HS-27A (cell line): ENCODE measurements around the gene MESP2.

ENCODE experiments used
- DNase-seq: peaks from one replicate; pipeline ENCODE4 v3.0.0-alpha.2; 2012; ENCODE audit warnings: low read depth, missing footprints

The MESP2 gene

DNA sequence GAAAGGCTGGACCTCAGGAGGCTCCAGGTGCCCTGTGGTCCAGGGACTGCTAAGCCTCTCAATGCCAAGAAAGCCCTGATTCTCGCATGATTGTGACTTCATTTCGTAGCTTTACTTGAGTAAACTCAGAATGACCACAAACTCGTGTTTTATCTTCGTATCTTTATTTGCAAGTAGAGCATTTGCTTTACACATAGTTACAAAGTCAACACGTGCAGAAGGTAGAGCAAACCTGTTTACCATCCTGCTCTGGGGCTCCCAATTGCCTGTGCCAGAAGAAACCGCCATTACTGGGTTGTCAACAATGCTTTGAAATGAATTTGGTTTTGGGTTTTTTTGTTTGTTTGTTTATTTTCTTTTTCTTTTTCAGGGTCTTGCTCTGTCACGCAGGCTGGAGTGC lies 19.2 kb upstream of the MESP2 start:
- DNase-seq = no peak

GRCh38 chr15:89758283-89758682 lies 17.8 kb upstream of the MESP2 start:
- DNase-seq = no peak

DNA sequence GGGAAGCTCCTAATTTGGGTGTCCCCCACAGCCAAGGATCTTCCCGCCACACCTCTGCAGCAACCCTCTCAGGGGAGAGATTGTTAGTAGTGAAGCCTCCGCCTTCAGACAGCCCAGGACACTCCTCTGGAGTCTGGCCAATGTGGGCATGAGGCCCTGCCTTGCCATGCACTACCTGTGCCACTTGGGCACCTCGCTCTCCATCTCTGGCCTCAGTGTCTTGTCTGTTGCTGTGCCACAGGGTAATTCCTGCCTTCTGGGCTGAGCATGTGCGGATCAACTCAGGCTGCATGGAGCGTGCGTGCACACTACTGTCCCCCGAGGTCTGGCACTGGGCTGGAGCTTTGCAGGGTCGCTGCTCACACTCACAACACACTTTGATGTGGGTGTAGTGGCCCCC lies 17.2 kb upstream of the MESP2 start:
- DNase-seq = no peak

GRCh38 chr15:89759835-89760234 lies 16.3 kb upstream of the MESP2 start:
- DNase-seq = no peak

- peak; percentile 52 for DNase-seq
Observed at GRCh38 chr15:89760303-89761008, 15.7 kb upstream of the MESP2 start.

DNA sequence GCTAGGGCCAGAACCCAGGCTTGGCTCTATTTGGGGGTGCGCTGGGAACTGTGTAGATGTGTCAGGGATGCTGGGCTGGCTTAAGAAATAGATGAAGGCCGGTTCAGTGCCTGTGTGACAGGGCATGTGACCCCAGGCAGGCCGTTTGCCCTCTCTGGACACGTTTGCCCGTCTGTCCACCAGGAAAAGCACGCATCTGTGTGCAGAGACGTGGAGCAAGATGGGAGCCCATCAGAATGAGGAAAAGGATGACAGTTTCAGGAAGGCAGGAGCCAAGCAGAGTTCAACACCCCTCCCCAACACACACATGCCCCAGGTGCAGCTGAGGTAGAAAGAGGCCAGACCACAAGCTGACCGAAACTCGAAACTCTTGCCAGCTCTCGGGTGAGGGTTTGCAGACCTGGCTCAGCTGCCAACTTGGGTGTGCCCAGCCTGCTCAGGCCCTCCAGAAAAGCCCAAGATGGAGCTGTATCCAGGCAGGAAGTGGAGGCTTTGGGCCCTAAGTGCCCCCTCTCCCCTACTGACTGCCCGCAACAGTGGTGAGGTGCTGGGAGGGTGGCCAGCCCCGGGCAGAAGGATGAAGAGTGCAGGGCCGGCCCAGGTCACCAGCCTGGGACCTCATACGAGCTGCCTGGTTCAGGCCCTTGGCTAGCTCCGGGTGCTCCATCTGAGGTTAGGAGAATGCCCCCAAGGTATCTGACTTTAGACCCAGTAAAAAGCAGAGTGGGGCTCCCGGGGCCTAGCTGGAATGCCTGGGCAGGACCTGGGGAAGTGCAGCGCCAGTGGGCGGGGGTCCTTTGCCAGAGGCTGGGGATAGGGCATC lies 14.9 kb upstream of the MESP2 start:
- DNase-seq = no peak

DNA sequence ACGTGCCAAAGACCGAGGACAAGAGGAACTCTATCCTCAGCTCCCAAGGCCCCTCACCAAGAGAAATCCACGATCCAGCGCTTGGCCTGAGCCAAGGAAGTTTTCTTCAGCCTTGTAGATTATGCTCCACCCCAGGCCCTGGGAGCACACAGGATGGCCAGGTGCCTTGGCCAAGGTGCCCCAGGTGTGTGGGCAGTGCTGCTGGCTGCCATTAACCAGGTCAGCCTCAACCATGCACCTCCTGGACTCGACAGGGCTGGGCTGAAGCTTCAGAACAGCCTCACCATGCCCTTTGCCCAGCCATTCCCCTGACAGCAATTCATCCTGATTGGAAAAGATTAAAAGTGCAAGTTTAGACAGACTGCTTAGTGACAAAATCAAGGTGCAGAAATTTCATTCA lies 14.2 kb upstream of the MESP2 start:
- DNase-seq = no peak

DNA sequence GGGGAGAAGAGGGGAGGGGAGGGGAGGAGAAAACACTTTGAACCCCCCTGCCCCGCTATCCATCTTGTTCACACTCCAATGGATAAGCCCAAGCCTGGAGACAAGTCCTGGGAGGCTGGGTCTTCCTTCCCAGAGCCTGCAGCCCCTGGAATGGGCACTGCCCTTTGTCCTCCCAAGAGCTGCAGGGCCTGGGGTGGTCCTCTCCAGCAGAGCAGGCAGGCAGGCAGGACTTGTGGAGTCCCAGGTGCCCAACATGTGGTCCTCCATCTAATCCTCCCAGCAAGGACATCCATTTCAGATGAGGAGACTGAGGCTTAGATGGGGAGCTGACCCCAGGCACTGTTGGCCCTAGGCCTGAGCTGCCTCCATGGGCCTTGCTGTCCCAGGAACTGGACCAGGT lies 10.4 kb upstream of the MESP2 start:
- no peak for DNase-seq

DNA sequence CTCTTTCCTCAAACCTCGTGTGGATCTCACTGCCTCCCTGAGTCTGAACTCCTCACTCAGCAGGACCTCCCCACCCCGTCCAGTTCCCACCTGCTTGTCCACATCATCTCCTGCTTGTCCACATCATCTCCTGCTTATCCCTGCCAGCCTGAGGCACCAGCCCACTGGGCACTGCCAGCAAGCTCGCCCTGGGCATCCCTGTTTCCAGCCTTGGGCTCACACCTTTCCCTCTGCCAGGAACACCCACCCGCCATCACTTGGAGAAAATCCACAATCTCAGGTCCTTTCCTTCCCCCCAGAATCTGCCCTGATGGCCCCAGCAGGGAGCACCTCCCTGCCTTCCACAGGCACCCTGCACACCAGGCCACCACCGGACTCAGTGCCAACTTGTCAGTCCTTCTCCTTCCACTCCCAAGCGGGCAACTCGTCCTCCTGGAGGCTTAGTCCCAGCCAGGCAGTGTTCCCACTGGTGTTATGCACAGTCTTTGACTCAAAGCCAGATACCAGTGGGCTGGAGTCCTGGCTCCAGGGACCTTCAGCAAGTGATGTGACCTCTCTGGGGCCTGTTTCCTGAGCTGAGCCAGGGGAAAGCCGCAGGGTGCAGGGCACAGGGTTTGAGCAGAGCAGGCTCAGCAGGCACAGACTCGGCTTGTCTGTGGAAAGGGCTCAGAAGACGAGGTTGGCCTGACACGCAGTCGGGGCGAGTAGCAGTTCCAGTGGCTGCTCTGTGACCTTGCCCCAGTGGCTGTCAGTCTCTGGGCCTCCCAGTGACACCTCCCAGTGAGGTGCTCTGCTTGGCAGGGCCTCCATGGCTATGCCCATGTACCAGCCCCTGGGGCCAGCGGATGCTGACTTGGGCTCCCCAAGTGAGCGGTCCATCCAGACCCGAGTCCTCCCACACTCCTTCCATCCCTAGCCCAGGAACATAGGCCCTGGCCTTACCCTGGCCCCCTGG lies 9.5 kb upstream of the MESP2 start:
- no peak for DNase-seq

- DNase-seq = no peak
Observed at GRCh38 chr15:89767411-89767915, 8.7 kb upstream of the MESP2 start.

DNA sequence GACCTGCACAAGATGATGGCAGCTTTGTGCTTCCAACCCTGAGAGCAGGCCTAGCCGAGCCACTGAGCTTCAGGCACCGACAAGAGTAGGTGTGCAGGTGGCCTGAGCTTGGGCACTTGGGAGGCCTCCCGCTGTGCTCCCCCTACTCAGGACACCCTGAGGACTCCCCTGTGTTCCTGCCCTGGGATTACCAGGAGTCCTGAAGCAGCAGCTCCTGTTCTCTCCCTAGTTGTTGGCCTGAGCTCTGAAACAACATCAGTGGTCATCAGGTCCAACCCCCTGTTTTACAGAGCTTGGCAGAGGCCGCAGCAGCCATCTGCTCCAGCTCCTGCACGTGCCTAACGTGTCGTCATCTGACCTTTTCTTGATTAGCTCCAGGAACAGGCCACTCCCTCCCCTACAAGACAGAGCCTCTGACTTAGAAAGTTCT lies 8.0 kb upstream of the MESP2 start:
- DNase-seq = no peak

DNA sequence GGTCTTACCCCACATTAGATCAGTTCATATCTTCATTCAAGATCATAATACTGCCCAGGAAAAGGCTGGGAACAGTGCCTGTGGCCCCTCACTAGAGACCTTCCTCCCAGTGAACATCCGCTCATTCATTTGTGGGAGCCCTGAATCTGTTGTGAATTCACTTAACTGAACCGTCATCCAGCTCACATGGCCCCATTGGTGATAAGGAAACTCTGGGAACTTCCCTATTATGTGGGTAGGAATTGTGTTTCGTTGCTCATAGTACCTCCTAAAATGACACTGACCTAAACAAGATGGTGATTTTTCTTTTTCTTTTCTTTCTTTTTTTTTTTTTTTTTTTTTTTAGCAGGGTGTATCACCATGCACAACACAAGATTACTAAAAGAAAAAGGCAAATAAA lies 6.8 kb upstream of the MESP2 start:
- no peak for DNase-seq

GRCh38 chr15:89770041-89770440 lies 6.1 kb upstream of the MESP2 start:
- DNase-seq = no peak

DNA sequence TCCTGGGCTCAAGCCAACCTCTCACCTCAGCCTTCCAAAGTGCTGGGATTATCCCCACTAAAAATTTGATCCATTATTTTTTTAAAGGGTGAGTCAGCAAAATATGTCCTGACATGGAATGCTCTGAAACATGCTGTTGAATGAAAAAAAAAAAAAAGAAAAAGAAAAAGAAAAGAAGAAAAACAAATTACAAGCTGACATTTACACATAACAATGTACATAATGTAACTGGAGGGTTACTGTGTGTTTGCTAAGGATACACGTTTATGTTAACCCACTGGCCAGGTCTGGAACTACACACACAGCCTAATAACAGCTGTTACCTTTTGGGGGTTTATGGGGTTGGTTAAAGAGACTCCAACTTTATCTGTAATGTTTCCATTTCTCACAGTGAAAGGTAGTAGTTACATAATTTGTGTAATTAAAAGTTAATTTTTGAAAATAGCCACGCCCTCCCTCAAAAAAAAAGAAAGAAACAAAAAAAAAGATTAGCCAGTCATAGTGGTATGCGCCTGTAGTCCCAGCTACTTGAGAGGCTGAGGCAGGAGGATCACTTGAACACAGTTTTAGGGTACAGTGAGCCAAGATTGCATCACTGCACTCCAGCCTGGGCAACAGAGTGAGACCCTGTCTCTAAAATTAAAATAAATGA lies 3.1 kb upstream of the MESP2 start:
- DNase-seq = no peak

DNA sequence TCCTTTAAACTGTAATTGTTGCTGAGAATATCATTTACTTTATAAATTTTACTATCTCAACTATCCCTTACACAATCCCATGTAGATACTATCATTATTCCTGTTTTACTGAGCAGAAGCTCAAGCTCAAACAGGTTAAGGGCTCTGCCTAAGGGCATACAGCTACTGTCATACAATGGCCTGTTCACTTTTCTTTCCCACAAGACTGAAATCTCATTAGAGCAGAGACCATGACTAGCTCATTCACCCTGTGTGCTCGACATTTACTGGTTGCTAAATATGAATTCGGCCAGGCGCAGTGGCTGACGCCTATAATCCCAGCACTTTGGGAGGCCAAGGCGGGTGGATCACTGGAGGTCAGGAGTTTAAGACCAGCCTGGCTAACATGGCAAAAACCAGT lies 1.6 kb upstream of the MESP2 start:
- no peak for DNase-seq

DNA sequence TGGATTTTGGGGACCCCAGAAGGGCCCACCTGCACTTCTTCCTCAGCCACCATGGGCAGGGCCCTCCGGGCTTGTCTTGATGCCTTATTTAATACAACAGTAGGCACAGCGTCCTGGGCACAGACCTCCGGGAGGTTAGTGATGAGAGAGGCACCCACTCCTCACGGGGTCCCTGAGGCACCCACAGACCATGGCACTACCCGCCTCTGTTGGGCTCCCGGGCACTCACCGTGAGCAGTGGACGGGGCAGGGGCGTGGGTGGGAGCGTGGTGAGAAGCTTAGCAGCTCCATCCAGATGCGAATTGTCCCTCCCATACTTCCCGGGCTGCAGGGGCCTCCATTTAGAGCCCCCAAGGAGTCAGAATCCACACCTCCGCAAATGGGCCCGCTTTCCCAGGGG lies 317 bp upstream of the MESP2 start:
- no peak for DNase-seq

DNA sequence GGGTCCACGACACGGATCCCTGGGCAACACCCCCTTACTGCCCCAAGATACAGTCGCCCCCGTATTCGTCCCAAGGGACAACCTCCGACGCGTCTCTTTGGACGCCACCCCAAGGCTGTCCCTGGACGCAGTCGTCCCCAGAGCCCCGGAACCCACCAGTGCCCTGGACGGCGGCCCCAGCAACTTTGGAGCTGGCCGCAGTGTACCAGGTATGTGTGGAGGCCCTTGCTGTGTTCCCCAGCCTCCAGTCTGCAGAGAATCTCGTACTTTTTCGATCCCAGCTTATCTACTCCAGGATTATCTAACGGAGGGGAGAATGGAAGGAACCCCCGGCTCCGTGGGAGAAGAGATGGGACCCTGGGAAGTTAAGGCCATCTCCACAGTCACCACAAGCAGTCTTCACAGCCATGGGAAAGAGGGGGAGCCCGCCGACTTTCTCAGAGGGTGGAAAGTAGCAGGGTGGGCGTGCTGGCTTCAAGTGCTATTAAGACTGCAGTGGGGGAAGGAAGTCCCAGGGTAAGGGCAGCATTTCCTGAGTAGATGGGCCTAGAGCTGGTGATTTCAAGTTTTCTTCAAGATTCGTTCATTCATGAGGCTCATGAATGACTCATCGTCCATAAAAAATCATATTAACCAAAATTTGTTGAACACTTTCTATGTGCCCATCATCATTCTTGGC lies 1.1 kb downstream of the MESP2 start:
- DNase-seq = no peak

- no peak for DNase-seq
Observed at GRCh38 chr15:89777782-89778380, 1.7 kb downstream of the MESP2 start.

GRCh38 chr15:89778861-89779260 lies 2.7 kb downstream of the MESP2 start:
- DNase-seq = no peak

DNA sequence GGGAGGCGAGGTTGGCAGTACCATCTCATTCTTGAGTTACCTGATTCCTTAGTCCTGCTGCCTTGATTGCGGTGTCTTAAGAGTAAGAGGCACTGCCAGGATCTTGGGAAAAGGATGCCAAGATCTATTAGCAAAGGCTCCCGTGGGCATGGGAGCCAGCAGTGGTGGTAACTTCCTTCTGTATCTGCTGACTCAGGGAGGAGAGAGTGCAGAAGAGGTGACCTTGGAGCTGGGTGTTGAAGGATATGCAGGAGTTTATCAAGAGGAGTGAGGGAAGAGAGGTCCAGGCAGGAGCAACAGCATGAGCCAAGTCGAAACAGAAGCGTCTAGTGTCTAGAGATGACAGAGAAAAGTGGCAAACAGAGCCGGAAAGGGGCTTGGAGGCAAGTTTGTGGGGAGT lies 4.5 kb downstream of the MESP2 start:
- no peak for DNase-seq

GRCh38 chr15:89781055-89781454 lies 4.9 kb downstream of the MESP2 start:
- DNase-seq = no peak
